Calu3 (cell line): ENCODE measurements around the gene APRT. TPM values are rescaled to one million over a fixed set of nuclear protein-coding genes. Genes with fewer than 3 reads are reported as not detected.

Experiments used
- BruUV-seq: library from RNA; stranded (reverse); fragments of 400-500 nt; replicated peaks from 2 replicates; lab custom pipeline; 2021; lab: Mats Ljungman, UMichigan
- CTCF ChIA-PET: fragments of 300-600 bp; sonication (Branson Sonifier 250); formaldehyde crosslinking; loops from one replicate; lab custom pipeline; 2022; ENCODE audit warnings: antibody characterized with exemption; lab: Charles Lee
- DNase-seq: peaks from one replicate; pipeline ENCODE4 v3.0.0; 2022
- H3K27ac Mint-ChIP-seq: one replicate; pipeline ENCODE4 v1.8.0; 2022; ENCODE audit warnings: mixed read lengths; ENCODE audit not compliant: unreplicated experiment
- H3K27me3 Mint-ChIP-seq: one replicate; pipeline ENCODE4 v1.8.0; 2022; ENCODE audit warnings: mixed read lengths; ENCODE audit not compliant: unreplicated experiment
- H3K36me3 Mint-ChIP-seq: one replicate; pipeline ENCODE4 v1.8.0; 2022; ENCODE audit warnings: mild to moderate bottlenecking, moderate library complexity, mixed read lengths; ENCODE audit not compliant: insufficient read depth, unreplicated experiment
- H3K4me1 Mint-ChIP-seq: one replicate; pipeline ENCODE4 v1.8.0; 2022; ENCODE audit warnings: mild to moderate bottlenecking, low read depth, mixed read lengths; ENCODE audit not compliant: unreplicated experiment
- H3K4me3 Mint-ChIP-seq: one replicate; pipeline ENCODE4 v1.8.0; 2022; ENCODE audit warnings: mild to moderate bottlenecking, low read depth, moderate library complexity, mixed read lengths; ENCODE audit not compliant: unreplicated experiment
- H3K9me3 Mint-ChIP-seq: one replicate; pipeline ENCODE4 v1.8.0; 2022; ENCODE audit warnings: low read depth, mixed read lengths; ENCODE audit not compliant: unreplicated experiment
- intact Hi-C: fragments of 100-400 bp; cut with micrococcal nuclease; formaldehyde crosslinking; loops from one replicate; pipeline ENCODE4 v1.10.0; 2022; ENCODE audit not compliant: unreplicated experiment
- total RNA-seq: library from RNA; stranded (reverse); gene quantifications from 2 replicates; pipeline ENCODE4 v1.2.3, GENCODE V29; 2022
- TF ChIP-seq, protein P1 (sequence below): fragments of 200-600 bp; IDR thresholded peaks from one replicate; pipeline ENCODE4 v1.8.0; 2022; ENCODE audit warnings: antibody characterized with exemption; ENCODE audit not compliant: unreplicated experiment

APRT gene
- total RNA-seq, 1 experiment from 2014 or later = 203 TPM

DNA sequence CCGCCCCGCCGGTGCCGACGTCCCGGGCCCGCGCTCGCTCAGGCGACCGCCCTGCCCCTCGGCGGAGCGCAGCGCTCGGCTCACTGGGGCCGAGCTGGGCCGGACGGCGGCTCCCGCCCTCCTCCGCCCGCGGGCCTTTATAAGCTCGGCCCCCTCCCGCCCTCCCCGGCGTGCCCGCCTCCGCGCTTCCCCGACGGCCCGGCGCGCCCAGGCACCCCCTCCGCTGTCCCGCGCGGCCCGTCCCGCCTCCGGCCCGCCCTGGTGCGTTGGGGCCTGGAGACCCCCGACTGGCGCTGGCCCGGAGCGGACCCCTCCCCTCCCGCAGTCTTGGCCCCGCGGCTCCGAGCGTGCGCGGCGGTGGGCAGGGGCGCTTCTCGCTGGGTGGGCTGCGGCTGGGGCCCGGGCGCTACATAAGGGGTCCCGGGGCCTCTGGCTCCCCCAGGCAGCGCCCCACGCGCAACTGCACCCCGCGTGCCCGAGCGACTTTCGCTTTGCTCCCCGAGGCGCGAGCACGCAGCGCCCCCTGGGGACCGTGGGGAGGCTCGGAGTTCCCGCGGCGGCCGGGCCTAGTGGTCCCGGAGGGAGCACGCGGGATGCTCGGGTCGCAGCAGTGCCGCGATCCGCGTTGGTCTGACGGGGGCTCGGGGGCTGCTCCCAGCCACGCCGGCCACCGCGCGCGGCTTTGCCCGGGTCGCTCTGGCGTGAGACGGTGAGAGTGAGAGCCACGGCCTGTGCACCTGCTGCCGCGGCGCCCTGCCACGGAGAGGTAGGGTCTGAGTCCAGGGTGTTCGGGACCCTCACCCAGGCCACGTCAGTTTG, 26.4 kb downstream of the APRT start, which contains the start of gene PIEZO1:
TSS of gene PIEZO1 (minus strand) at position 115 of the 819 bp plus-strand sequence. CDS start 256 bp downstream, outside the sequence.
- CTCF ChIA-PET = interaction anchor here (4.7 kb wide), 1 partner anchor 49 kb away, joined by 39 read pairs; no protein-coding TSS in a partner anchor
- Mint-ChIP-seq H3K27me3 (no peaks in the 10 kb centered on the region), H3K27ac (peak within 1 kb of the TSS; percentile 26), H3K9me3 (no peaks in the 10 kb centered on the region), H3K36me3 (peaks cover 36% of the 10 kb centered on the region), H3K4me3 (peak within 1 kb of the TSS; percentile 75), H3K4me1 (peaks cover 37% of the 10 kb centered on the region)
- intact Hi-C loops = loop anchor here (2.0 kb wide), 1 partner anchor 41 kb away; no protein-coding TSS in a partner anchor
- TF ChIP-seq, protein P1, sequence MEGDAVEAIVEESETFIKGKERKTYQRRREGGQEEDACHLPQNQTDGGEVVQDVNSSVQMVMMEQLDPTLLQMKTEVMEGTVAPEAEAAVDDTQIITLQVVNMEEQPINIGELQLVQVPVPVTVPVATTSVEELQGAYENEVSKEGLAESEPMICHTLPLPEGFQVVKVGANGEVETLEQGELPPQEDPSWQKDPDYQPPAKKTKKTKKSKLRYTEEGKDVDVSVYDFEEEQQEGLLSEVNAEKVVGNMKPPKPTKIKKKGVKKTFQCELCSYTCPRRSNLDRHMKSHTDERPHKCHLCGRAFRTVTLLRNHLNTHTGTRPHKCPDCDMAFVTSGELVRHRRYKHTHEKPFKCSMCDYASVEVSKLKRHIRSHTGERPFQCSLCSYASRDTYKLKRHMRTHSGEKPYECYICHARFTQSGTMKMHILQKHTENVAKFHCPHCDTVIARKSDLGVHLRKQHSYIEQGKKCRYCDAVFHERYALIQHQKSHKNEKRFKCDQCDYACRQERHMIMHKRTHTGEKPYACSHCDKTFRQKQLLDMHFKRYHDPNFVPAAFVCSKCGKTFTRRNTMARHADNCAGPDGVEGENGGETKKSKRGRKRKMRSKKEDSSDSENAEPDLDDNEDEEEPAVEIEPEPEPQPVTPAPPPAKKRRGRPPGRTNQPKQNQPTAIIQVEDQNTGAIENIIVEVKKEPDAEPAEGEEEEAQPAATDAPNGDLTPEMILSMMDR = peak; percentile 96
- DNase-seq = peak; percentile 86
- BruUV-seq = no TSS peak

DNA sequence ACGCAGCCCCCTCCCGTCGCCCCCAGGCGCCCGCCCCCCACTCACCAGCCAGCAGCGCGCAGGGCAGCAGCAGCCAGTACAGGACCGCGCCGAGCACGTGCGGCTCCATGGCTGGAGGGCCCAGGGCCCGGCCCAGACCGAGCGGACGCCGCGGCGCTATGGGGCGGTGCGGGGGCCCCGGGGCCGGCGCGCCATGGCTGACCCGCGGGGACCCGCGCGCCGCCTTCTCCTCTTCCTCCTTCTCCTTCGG, 26.9 kb downstream of the APRT start:
- Mint-ChIP-seq H3K4me1 (peaks cover 42% of the 10 kb centered on the region), H3K9me3 (no peaks in the 10 kb centered on the region), H3K36me3 (peaks cover 36% of the 10 kb centered on the region), H3K27ac (no peak overlapping the region), H3K4me3 (peak overlapping the region; percentile 75), H3K27me3 (no peaks in the 10 kb centered on the region)
- intact Hi-C loops = loop anchor here (2.0 kb wide), 1 partner anchor 40 kb away; no protein-coding TSS in a partner anchor
- BruUV-seq = no TSS peak
- TF ChIP-seq, protein P1 = no peak
- DNase-seq = no peak
- CTCF ChIA-PET = interaction anchor here (1.0 to 4.7 kb wide), 7 partner anchors 10 to 48 kb away, joined by 3 to 39 read pairs (median 4); partner anchors contain the start of gene APRT

DNA sequence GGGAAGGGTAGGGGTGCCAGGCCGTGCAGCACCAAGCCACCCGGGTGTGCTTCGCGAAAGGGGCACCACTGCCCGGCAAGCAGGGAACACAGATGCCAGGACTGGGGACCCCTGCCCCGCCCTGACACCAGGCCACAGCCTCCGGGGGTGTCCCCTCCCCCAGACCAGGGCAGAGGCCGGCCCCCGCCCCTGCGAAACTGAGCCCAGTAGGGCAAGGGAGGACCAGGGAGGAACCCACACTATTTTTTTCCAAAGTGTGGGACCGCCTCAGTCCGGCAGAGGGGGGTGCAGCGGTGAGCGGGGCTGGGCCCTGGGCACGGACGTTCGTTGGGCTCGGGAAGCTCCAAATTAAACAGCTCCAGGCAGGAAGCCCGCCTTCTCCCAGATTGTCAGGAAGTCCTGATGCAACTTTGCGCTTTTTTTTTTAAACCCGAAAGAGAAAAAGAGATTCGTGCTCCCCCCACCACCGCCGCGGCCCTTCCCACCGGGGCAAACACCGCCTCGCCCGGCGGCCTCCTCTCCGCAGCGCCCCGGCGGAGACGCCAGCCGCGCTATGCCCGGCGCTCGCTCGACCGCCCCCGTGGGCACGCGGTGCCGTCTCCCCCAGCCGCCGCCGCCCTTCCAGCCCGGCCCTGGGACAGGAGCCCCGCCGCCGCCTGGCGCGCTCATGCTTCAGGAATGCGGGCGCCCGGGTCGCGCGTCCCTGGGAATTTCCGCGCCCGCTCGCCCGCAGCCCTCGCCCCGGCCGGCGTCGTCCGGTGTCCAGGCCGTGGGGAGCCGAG, 27.5 kb downstream of the APRT start:
- peak overlapping the region; percentile 26 for H3K27ac Mint-ChIP-seq
- no TSS peak for BruUV-seq
- peaks cover 40% of the 10 kb centered on the region for H3K36me3 Mint-ChIP-seq
- no peaks in the 10 kb centered on the region for H3K27me3 Mint-ChIP-seq
- no peaks in the 10 kb centered on the region for H3K9me3 Mint-ChIP-seq
- intact Hi-C loops = loop anchor here (2.0 kb wide), 1 partner anchor 39 kb away; no protein-coding TSS in a partner anchor
- H3K4me3 Mint-ChIP-seq = peak overlapping the region; percentile 75
- TF ChIP-seq, protein P1 = peak; percentile 82
- DNase-seq = peak; percentile 84
- CTCF ChIA-PET = interaction anchor here (0.8 to 4.7 kb wide), 9 partner anchors 10 to 48 kb away, joined by 3 to 39 read pairs (median 4); partner anchors contain the start of gene APRT
- H3K4me1 Mint-ChIP-seq = peaks cover 44% of the 10 kb centered on the region

DNA sequence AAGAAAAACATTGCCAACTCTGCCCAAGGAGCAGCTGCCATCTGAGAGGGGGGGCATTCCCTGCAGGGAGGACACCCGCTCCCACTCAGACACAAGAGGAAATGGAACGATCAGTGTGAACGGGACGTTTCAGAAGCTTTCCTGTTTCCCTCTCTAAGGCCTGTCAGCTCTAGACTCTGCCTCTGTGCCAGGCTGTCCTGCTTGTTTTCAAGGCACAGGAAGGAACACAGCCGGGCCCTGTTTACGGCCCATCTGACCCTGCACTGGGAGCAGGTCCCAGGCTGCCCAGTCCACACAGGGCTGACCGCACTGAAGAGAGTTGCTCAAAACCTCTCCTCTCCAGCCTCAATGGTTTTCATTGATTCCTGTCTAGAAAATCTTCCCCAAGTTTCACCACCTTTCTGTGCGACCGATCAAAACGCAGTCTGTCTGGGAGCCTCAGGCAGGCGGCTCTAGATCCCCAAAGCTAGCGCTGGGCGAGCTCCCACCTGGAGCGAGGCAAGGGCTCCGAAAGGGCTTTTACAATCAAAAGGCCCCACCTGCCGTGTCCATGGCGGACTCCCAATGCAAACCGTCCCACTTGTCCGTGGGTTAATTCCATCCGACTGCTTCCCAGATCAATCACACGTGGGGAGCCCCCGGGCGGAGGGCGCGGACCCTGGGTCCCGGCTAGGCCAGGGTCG, 28.2 kb downstream of the APRT start:
- intact Hi-C loops = loop anchor here (2.0 kb wide), 1 partner anchor 39 kb away; no protein-coding TSS in a partner anchor
- Mint-ChIP-seq H3K4me3 (peak overlapping the region; percentile 75), H3K4me1 (peaks cover 44% of the 10 kb centered on the region), H3K36me3 (peaks cover 40% of the 10 kb centered on the region), H3K27me3 (no peaks in the 10 kb centered on the region), H3K27ac (peak overlapping the region; percentile 35), H3K9me3 (no peaks in the 10 kb centered on the region)
- no peak for DNase-seq
- TF ChIP-seq, protein P1 = no peak
- BruUV-seq = TSS peak; percentile 54
- CTCF ChIA-PET = interaction anchor here (0.8 to 4.7 kb wide), 11 partner anchors 11 to 47 kb away, joined by 3 to 39 read pairs (median 4); partner anchors contain the start of gene APRT
